ENCODE results near the gene TMEM156.

Gene TMEM156

GRCh38 chr4:39032218-39033085 lies at the start of gene TMEM156:
Gene TMEM156 (minus strand): TSS chr4:39032409. CDS start chr4:39032313, 96 bp downstream.
- no peak for DNase-seq

DNA sequence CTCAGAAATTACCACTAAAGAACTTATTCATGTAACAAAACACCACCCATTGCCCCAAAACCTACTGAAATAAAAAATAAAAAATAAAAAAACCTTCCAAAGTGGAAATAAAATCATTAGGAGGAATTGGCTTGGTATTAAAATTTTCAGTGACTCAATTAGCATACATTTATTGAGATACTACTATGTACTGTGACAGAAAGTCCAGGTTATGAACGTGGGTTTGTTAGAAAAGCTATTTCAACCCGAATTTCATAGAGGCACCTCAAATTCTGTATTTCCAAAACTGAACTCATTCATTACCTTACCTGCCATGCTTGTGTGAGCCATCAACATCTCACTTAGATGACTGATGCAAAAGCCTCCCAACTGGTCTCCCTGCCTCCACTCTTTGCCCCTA lies 46.6 kb upstream of the TMEM156 start:
- no peak for DNase-seq

GRCh38 chr4:39068907-39069306 lies 36.7 kb upstream of the TMEM156 start:
- no peak for DNase-seq

GRCh38 chr4:39067451-39067850 lies 35.2 kb upstream of the TMEM156 start:
- no peak for DNase-seq

DNA sequence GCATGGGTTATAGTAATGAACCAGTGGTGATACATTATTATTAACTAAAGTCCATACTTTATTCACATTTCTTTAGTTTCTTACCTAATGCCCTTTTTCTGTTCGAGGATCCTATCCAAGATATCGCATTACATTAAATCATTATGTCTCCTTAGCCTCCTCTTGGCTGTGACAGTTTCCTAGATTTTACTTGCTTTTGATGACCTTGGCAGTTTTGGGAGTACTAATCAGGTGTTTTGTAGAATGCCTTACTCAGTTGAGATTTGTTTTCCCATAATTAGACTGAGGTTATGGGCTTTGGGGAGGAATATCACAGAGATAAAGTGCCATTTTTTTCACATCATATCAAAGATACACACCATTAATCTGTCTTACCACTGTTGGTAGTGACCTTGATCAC lies 34.8 kb upstream of the TMEM156 start:
- DNase-seq: no peak

DNA sequence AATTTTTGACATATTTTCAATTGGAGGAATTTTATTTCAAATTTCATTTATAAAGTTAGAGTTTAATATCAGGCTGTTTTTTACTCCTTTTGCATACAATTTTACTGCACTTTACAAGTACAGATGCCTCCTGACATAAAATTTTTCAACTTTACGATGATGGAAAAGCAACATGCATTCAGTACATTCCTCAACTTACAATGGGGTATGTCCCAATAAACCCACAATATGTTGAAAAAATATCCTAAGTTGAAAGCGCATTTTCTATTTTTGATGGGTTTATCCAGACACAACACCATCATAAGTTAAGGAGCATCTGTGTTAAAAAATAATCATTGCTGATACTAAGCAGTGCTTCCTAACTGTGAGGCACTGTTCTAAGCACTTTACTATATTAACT lies 34.2 kb upstream of the TMEM156 start:
- DNase-seq: no peak

GRCh38 chr4:39063430-39063829 lies 31.2 kb upstream of the TMEM156 start:
- no peak for DNase-seq

DNA sequence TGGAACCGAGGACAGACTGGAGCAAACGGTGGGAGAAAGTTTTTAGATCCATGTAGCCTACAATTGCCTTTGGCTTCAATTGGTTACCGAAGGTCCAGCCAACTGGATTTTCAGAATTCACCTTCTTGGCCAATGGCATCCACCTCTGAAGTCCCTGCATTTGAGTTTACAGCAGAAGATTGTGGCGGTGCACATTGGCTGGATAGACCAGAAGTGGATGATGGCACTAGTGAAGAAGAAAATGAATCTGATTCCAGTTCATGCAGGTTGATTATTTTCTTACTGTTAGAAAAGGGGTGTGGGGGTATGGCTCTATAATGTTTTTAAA lies 30.5 kb upstream of the TMEM156 start:
- DNase-seq: no peak

GRCh38 chr4:39062094-39062769 lies 30.0 kb upstream of the TMEM156 start, which contains the start of gene KLHL5:
Gene KLHL5 (plus strand): TSS chr4:39062232. CDS start chr4:39062653, 421 bp downstream.
- DNase-seq: no peak

DNA sequence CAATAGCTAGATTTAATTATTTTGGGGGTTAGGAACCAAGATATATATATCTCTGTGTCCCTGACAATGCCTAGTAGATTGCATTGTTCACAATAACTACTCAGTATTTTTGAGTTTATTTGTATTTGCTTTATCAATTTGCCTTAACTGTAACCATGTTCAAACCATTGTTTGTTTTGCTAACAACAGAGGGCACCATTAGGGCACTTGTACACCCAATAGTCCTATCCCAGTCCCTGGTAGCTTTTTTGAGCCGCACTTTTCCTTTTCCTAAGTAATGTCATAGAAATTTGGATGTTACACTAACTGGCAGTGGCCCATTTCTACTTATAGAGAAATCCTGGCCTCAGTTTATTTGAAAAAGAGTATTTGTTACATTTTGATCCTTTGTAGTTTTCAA lies 29.2 kb upstream of the TMEM156 start:
- DNase-seq: no peak

- no peak for DNase-seq
Measured at GRCh38 chr4:39056023-39056422, 23.8 kb upstream of the TMEM156 start.

DNA sequence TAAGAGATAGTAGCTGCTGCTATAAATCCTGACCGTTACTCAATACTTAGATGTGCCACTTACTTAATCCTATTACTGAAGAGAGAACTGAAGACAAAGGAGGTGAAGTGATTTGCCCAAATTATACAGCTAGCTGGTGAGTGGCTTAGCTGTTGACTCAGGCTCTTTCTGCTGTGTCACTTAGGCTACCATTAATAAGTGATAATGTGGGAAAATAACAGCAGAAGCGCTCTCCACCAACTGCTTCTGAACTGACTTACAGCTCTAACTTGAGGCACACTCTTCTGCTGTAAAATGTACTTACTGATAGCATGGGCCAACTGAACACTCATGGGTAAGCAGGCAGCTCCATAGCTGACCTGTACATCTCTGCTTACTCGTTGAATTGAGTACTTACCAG lies 22.3 kb upstream of the TMEM156 start:
- DNase-seq: no peak

DNA sequence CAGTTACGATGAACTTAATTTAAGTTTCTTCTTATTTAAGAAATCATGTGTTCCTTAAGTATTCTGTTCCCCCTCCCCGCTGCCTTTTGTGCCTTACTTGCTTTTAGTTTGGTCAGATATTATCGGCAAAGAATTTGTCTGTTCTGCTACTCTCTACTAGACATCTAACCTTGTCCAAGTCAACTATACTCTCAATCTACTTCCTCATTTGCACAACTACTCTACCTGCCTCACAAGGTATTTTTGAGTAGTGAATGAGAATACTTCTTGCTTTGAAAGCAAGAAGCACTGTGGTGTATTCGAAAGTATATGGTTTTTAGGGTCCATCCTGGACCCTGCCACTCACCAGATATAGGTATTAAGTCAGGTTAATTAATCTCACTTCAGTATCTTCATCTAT lies 21.8 kb upstream of the TMEM156 start:
- no peak for DNase-seq

DNA sequence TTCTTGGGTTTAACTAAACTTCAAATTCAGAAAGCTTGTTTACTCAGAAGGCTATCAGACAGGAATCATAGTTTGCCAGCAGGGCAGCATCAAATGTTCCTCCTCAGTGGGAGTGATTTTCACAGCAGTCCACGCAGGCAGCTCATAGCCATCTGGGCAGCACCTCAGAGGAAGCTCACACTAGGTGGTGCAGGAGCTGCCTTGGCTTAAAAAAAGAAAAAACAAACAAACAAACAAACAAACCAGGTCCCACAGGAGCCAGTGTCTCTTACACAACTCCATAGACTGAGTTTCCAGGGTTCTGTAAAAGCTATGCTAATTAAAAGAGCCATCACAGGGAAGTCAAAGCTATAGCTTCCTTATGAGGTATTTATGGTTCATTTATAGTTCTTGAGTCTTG lies 19.3 kb upstream of the TMEM156 start:
- no peak for DNase-seq

GRCh38 chr4:39050590-39050989 lies 18.4 kb upstream of the TMEM156 start:
- DNase-seq: no peak

- no peak for DNase-seq
Measured at GRCh38 chr4:39048311-39048710, 16.1 kb upstream of the TMEM156 start.

DNA sequence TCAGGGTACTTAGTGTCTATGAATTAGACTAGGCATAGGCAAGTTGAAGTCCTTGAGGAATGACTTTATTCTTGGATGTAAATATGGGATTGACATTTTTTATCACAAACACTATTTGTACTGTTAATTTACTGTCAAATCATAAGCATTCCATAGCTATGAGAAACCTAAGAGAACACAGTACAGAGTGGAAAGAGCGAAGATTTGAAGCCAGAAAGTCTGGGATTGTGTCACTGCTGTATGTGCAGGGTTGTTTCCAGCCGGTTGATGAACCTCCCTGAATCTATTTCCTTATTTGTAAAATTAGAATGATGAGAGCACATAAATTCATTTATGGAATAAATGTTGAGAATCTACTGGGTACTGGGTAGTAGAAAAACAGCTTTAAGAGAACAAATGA lies 15.5 kb upstream of the TMEM156 start:
- no peak for DNase-seq

GRCh38 chr4:39046249-39046648 lies 14.0 kb upstream of the TMEM156 start:
- no peak for DNase-seq

DNA sequence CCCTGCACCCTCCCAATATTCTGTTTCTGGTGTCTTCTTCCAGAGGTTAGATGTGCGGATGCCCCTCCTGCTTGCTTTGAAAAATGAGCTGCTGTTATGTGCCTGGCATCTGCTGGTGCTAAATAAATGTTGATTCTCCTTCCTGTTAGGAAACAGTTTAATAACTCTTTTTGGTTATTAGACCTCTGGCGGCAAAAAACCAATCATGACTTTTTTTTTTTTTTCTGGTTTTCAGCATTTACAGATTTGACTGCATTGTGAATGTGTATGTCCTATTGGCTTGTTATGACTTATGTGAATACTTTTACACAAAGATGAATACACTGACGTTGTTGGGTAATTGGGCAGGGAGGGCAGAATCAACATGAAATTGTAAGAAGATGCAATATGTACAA lies 13.6 kb upstream of the TMEM156 start:
- DNase-seq: no peak

GRCh38 chr4:39044956-39045826 lies 13.0 kb upstream of the TMEM156 start:
- no peak for DNase-seq

DNA sequence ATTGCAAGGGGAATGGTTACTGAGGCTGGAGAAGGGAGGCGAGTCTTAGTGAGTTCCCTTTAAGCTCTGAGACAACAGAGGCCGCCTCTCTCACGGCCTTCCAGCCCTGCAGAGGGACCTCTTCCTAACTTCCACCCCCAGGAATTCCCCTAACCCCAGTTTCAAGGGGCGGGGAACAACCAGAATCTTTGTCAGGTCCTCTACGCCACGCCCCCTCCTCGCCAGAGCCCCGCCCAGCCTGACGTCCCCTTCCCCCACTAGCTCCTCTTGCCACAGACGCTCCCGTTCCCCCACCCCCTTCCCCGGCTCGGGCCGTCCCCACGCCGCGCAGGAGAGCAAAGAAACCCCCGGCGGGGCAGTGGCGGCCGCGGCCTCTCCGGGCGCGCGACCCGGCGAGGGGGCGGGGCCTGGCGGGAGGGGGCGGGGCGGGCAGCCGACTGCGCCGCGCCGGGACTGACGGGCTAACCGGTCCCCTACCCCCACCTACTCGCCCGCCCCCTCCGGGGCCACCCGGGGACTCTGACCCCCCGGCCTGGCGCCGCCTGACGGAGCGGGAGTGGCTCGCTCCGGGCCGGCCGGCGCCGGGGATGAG lies 12.3 kb upstream of the TMEM156 start:
- DNase-seq: peak; percentile 33

GRCh38 chr4:39043861-39044363 lies 11.7 kb upstream of the TMEM156 start:
- DNase-seq: no peak

Data from NCI-H1694 (cell line).